Immature natural killer cell (primary cell): ENCODE measurements around the gene LEMD2. TPM values are rescaled to one million over a fixed set of nuclear protein-coding genes. Genes with fewer than 3 reads are reported as not detected.
"Not testable (repeated sequence)": the region's sequence is repeated elsewhere in the genome, so short reads cannot be mapped to it uniquely, and the experiment has no call there.

Source experiments
- DNase-seq, 3 donors: peaks; one replicate each; pipeline ENCODE4 v3.0.0; 2022; ENCODE audit warnings: mixed read lengths in 1 of 3
- H3K27ac Mint-ChIP-seq, 6 donors: one replicate each; pipeline ENCODE4 v1.8.0; 2020; ENCODE audit warnings: mixed read lengths in 6 of 6, mild to moderate bottlenecking in 5 of 6, inconsistent platforms in 4 of 6, moderate library complexity in 3 of 6
- H3K27me3 Mint-ChIP-seq, 3 donors: one replicate each; pipeline ENCODE4 v1.8.0; 2020 to 2021; ENCODE audit warnings: low read depth in 3 of 3, mild to moderate bottlenecking in 3 of 3, mixed read lengths in 3 of 3, moderate library complexity in 3 of 3, inconsistent platforms in 1 of 3
- H3K36me3 Mint-ChIP-seq, 3 donors: one replicate each; pipeline ENCODE4 v1.8.0; 2020; ENCODE audit warnings: mixed read lengths in 3 of 3, inconsistent platforms in 2 of 3, mild to moderate bottlenecking in 2 of 3
- H3K4me1 Mint-ChIP-seq, 2 donors: one replicate each; pipeline ENCODE4 v1.8.0; 2020; ENCODE audit warnings: inconsistent platforms in 2 of 2, mild to moderate bottlenecking in 2 of 2, mixed read lengths in 2 of 2, moderate library complexity in 1 of 2
- H3K4me3 Mint-ChIP-seq, 5 donors: one replicate each; pipeline ENCODE4 v1.8.0; 2020; ENCODE audit warnings: mild to moderate bottlenecking in 5 of 5, mixed read lengths in 5 of 5, inconsistent platforms in 3 of 5, moderate library complexity in 3 of 5
- H3K9me3 Mint-ChIP-seq, 6 donors: one replicate each; pipeline ENCODE4 v1.8.0; 2020; ENCODE audit warnings: mild to moderate bottlenecking in 6 of 6, mixed read lengths in 6 of 6, inconsistent platforms in 4 of 6, moderate library complexity in 3 of 6
- polyA plus RNA-seq, 3 donors: library from polyadenylated mRNA; unstranded; fragments of 300-500 nt; fragmentation: Illumina TruSeq; gene quantifications; one replicate each; pipeline ENCODE4 v1.2.3, GENCODE V29; 2021

The LEMD2 gene
- polyA plus RNA-seq: 10 to 100 TPM; 22.6 to 39.8 (median 23.6) TPM

- H3K4me1 Mint-ChIP-seq: peaks cover 46 to 52% of the 10 kb centered on the region in 2 donors
- peaks cover 1 to 11% (median 7%) of the 10 kb centered on the region in 3 donors for H3K36me3 Mint-ChIP-seq
- peaks cover 0 to 10% (median 6%) of the 10 kb centered on the region in 3 donors for H3K27me3 Mint-ChIP-seq
- peak; percentile 90 to 91 (median 91) for DNase-seq
- no peaks in the 10 kb centered on the region for H3K9me3 Mint-ChIP-seq
- peak within 1 kb of the TSS; percentile 91 to 98 (median 95) for H3K4me3 Mint-ChIP-seq
- peak within 1 kb of the TSS; percentile 95 to 99 (median 98) for H3K27ac Mint-ChIP-seq
Observed at GRCh38 chr6:33788694-33789549, at the start of gene LEMD2. TSS of gene LEMD2 (minus strand) at chr6:33789130. CDS start at chr6:33789116, 14 bp downstream.

- H3K27ac Mint-ChIP-seq: no peak overlapping the region
- H3K4me3 Mint-ChIP-seq: no peak overlapping the region
- no peaks in the 10 kb centered on the region for H3K36me3 Mint-ChIP-seq
- peaks cover 0 to 10% (median under 1%) of the 10 kb centered on the region in 6 donors for H3K9me3 Mint-ChIP-seq
- no peak for DNase-seq
- H3K4me1 Mint-ChIP-seq: peaks cover 11 to 13% of the 10 kb centered on the region in 2 donors
- H3K27me3 Mint-ChIP-seq: peaks cover 4 to 16% (median 15%) of the 10 kb centered on the region in 3 donors
Observed at GRCh38 chr6:33837971-33838665, 49.2 kb upstream of the LEMD2 start.

- H3K9me3 Mint-ChIP-seq: peaks cover 0 to 10% (median under 1%) of the 10 kb centered on the region in 6 donors
- H3K27ac Mint-ChIP-seq: no peak overlapping the region
- DNase-seq: no peak
- peaks cover 11 to 13% of the 10 kb centered on the region in 2 donors for H3K4me1 Mint-ChIP-seq
- H3K4me3 Mint-ChIP-seq: no peak overlapping the region
- no peaks in the 10 kb centered on the region for H3K36me3 Mint-ChIP-seq
- peaks cover 4 to 13% (median 12%) of the 10 kb centered on the region in 3 donors for H3K27me3 Mint-ChIP-seq
Observed at GRCh38 chr6:33836806-33837469, 48.0 kb upstream of the LEMD2 start.

GRCh38 chr6:33834401-33835392, 45.8 kb upstream of the LEMD2 start:
- Mint-ChIP-seq H3K27me3 (peaks cover 4 to 11% (median 9%) of the 10 kb centered on the region in 3 donors), H3K27ac (no peak overlapping the region), H3K36me3 (no peaks in the 10 kb centered on the region), H3K4me1 (peaks cover 2 to 3% of the 10 kb centered on the region in 2 donors), H3K9me3 (peaks cover 0 to 10% (median under 1%) of the 10 kb centered on the region in 6 donors), H3K4me3 (no peak overlapping the region)
- DNase-seq: no peak

- H3K4me1 Mint-ChIP-seq: no peaks in the 10 kb centered on the region
- H3K27ac Mint-ChIP-seq: no peak overlapping the region
- peaks cover 4 to 12% (median 9%) of the 10 kb centered on the region in 3 donors for H3K27me3 Mint-ChIP-seq
- H3K4me3 Mint-ChIP-seq: no peak overlapping the region
- no peak for DNase-seq
- H3K9me3 Mint-ChIP-seq: peaks cover 0 to 10% (median under 1%) of the 10 kb centered on the region in 6 donors
- H3K36me3 Mint-ChIP-seq: no peaks in the 10 kb centered on the region
Observed at GRCh38 chr6:33833599-33833998, 44.7 kb upstream of the LEMD2 start.

- DNase-seq, H3K4me3 Mint-ChIP-seq, H3K36me3 Mint-ChIP-seq, H3K4me1 Mint-ChIP-seq, H3K27ac Mint-ChIP-seq: not testable (repeated sequence)
- Mint-ChIP-seq H3K9me3 (peaks cover 0 to 10% (median under 1%) of the 10 kb centered on the region in 6 donors), H3K27me3 (peaks cover 4 to 14% (median 13%) of the 10 kb centered on the region in 3 donors)
Observed at GRCh38 chr6:33832831-33833230, 43.9 kb upstream of the LEMD2 start.

- H3K36me3 Mint-ChIP-seq, H3K4me3 Mint-ChIP-seq, DNase-seq, H3K9me3 Mint-ChIP-seq, H3K4me1 Mint-ChIP-seq, H3K27ac Mint-ChIP-seq: not testable (repeated sequence)
- H3K27me3 Mint-ChIP-seq: peaks cover 4 to 13% (median 11%) of the 10 kb centered on the region in 3 donors
Observed at GRCh38 chr6:33831725-33832124, 42.8 kb upstream of the LEMD2 start.

GRCh38 chr6:33830635-33831240, 41.8 kb upstream of the LEMD2 start:
- Mint-ChIP-seq H3K4me1 (no peaks in the 10 kb centered on the region), H3K27me3 (peaks cover 4 to 13% (median 11%) of the 10 kb centered on the region in 3 donors), H3K4me3 (no peak overlapping the region), H3K36me3 (no peaks in the 10 kb centered on the region), H3K9me3 (no peaks in the 10 kb centered on the region), H3K27ac (no peak overlapping the region)
- DNase-seq: no peak

GRCh38 chr6:33828764-33829731, 40.1 kb upstream of the LEMD2 start:
- no peak for DNase-seq

GRCh38 chr6:33828452-33828763, 39.5 kb upstream of the LEMD2 start:
- DNase-seq: no peak
- peaks cover 2 to 14% (median 11%) of the 10 kb centered on the region in 3 donors for H3K27me3 Mint-ChIP-seq
- H3K4me3 Mint-ChIP-seq: no peak overlapping the region
- H3K27ac Mint-ChIP-seq: no peak overlapping the region
- no peaks in the 10 kb centered on the region for H3K36me3 Mint-ChIP-seq
- no peaks in the 10 kb centered on the region for H3K4me1 Mint-ChIP-seq
- no peaks in the 10 kb centered on the region for H3K9me3 Mint-ChIP-seq

More at GRCh38 chr6:33828764-33829731, 40.1 kb upstream of the LEMD2 start:
- H3K4me1 Mint-ChIP-seq: no peaks in the 10 kb centered on the region
- H3K27me3 Mint-ChIP-seq: peaks cover 4 to 14% (median 11%) of the 10 kb centered on the region in 3 donors
- no peak overlapping the region for H3K27ac Mint-ChIP-seq
- no peaks in the 10 kb centered on the region for H3K9me3 Mint-ChIP-seq
- no peaks in the 10 kb centered on the region for H3K36me3 Mint-ChIP-seq
- no peak overlapping the region for H3K4me3 Mint-ChIP-seq

GRCh38 chr6:33827546-33828451, 38.9 kb upstream of the LEMD2 start:
- Mint-ChIP-seq H3K9me3 (no peaks in the 10 kb centered on the region), H3K4me3 (no peak overlapping the region), H3K27ac (no peak overlapping the region), H3K27me3 (peaks cover 0 to 14% (median 11%) of the 10 kb centered on the region in 3 donors), H3K4me1 (no peaks in the 10 kb centered on the region), H3K36me3 (no peaks in the 10 kb centered on the region)
- no peak for DNase-seq
